Measurements from ENCODE around the gene HDDC2.
A peak's percentile ranks its signal among the peaks of the same experiment; 100 is the strongest.

DNA sequence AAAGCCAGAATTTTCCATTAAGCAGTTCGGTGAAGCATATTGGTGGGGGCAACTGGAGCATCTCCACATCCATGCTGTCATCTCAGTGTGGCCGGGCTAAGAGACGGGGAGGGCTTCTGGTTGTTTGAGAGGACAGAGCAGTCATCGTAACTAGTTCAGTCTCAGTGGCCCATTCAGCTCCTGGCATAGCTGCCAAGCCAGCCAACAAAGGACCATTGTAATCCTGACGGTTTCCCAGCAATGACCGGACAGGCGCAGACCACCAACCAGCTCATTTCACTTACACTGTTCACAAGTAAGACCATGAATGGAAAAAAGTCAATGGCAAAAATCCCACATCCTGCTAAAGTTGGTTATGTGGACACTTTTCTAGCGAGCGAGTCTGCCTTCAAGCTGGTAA is 14.9 kb upstream of the HDDC2 start:
- TF ChIP-seq POLR2A (IDR thresholded peaks at IDR 0.05): no peak
- TF ChIP-seq, protein P1, sequence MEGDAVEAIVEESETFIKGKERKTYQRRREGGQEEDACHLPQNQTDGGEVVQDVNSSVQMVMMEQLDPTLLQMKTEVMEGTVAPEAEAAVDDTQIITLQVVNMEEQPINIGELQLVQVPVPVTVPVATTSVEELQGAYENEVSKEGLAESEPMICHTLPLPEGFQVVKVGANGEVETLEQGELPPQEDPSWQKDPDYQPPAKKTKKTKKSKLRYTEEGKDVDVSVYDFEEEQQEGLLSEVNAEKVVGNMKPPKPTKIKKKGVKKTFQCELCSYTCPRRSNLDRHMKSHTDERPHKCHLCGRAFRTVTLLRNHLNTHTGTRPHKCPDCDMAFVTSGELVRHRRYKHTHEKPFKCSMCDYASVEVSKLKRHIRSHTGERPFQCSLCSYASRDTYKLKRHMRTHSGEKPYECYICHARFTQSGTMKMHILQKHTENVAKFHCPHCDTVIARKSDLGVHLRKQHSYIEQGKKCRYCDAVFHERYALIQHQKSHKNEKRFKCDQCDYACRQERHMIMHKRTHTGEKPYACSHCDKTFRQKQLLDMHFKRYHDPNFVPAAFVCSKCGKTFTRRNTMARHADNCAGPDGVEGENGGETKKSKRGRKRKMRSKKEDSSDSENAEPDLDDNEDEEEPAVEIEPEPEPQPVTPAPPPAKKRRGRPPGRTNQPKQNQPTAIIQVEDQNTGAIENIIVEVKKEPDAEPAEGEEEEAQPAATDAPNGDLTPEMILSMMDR (IDR thresholded peaks at IDR 0.05): no peak
- peak in 1 of 2 donors; percentile 6 for TF ChIP-seq EP300 (IDR thresholded peaks at IDR 0.05)
